Measurements from ENCODE around the gene GRIP1.

DNA sequence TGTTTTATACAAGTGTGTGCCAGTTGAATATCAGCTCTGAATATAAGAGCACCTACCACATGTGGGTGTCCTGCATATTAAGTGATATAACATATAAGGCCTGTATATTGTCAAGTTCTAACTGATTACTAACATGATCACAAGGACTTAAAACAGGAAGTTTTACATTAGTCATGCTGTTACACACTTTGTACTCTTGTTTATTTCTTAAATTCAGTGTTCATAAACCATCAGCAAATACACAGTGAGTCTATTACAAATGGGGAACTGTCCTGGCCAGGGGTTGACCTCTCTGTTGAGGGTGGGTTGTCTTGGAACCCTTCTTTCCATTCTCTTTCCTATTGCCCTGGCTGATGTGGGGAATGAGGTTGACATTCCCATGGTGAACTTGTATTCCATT lies 357.4 kb downstream of the GRIP1 start:
- TF ChIP-seq CTCF (IDR thresholded peaks at IDR 0.05; ENCODE audit: low read depth, low read length) = no peak
- no peak for TF ChIP-seq POLR2A (IDR thresholded peaks at IDR 0.05; ENCODE audit: extremely low read depth, insufficient read length)
- no peak for TF ChIP-seq MAX (IDR thresholded peaks at IDR 0.05; ENCODE audit: low read depth, low read length)
- no peak for TF ChIP-seq MYC (IDR thresholded peaks at IDR 0.05; ENCODE audit: low read depth, low read length)

Measured in NB4 (cell line).